Bronchial epithelial cell (primary cell): ENCODE results near the gene ABR. TPM values are rescaled to one million over a fixed set of nuclear protein-coding genes. Genes with fewer than 3 reads are reported as not detected.

Source experiments
- DNase-seq: peaks from one replicate; pipeline ENCODE4 v3.0.0-alpha.2; 2010; ENCODE audit warnings: low read depth
- FAIRE-seq: peaks from 2 replicates; lab custom pipeline; 2011; peaks lifted over from hg19 to GRCh38; lab: Jason Lieb, UNC
- H3K27me3 ChIP-seq: 2 replicates; pipeline ENCODE4 v1.5.1; 2011; ENCODE audit warnings: low read length; ENCODE audit not compliant: control insufficient read depth, insufficient read depth
- H3K36me3 ChIP-seq: 2 replicates; pipeline ENCODE4 v1.5.1; 2011; ENCODE audit warnings: low read length; ENCODE audit not compliant: control insufficient read depth, insufficient read depth
- H3K4me3 ChIP-seq: 2 replicates; pipeline ENCODE4 v1.5.1; 2011; ENCODE audit warnings: mild to moderate bottlenecking, low read depth, low read length, control low read depth
- total RNA-seq: library from RNA; depleted of rRNA; stranded (reverse); fragments of >200 nt; gene quantifications from 2 replicates; pipeline ENCODE4 v1.2.1, GENCODE V29; 2014
- TF ChIP-seq, protein P1 (sequence below): IDR thresholded peaks from 2 replicates; pipeline ENCODE4 v1.5.1; 2011; ENCODE audit warnings: mild to moderate bottlenecking, moderate library complexity, low read length, control low read depth, inconsistent platforms; ENCODE audit not compliant: insufficient read depth, severe bottlenecking

ABR gene
- total RNA-seq, 1 donor from 2014 or later, result 18.7 TPM

DNA sequence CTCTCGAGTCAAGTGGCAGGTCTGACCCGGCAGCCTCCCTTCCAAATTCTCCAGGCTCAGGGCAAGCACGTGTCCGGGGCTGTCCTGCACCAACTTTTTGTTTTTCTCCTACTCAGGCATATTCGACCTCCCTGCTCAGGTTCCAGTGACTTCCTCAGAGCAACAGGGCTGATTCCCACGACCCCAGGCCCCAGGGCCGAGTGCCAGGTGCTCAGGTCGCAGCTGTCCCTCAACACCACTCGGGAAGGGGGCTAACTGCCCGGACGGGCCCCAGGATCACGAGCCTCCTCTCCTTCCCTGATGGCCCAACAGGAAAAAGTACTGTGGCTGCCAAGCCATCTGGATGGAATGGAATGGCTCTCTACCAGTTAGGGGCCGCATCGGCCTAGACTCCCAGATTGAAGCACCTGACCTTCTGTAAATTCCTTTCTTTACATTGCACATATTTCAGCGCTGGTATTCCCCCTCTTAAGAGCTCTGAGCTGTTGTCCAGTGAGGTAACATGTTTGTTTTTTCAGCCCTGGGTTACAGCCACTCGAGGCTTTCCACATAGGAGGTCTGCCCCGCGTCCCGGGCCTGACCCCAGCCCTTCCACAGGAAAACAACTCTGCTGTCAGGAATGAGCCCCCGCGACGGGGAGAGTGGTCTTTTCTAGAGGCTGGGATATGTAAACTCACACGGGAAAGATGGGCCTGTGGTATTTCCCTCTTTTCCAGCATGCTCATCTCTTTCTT lies 225.2 kb downstream of the ABR start:
- peaks cover 4% of the 10 kb centered on the region for H3K36me3 ChIP-seq
- FAIRE-seq, result no peak

DNA sequence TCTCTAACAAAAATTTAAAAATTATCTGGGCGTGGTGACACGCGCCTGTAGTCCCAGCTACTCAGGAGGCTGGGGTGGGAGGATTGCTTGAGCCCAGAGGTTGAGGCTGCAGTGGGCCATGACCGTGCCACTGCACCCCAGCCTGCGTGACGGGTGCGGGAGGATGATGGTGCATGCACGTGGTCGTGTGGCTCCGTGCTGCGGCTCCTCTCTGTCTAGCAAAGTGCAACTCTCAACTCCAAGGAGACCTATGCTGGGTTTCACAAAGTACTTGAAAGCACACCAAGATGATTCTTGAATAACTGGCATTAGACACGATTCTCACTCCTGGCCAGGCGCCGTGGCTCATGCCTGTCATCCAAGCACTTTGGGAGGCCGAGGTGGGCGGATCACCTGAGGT lies 226.0 kb downstream of the ABR start:
- FAIRE-seq (no peak), DNase-seq (no peak)
- TF ChIP-seq, protein P1, sequence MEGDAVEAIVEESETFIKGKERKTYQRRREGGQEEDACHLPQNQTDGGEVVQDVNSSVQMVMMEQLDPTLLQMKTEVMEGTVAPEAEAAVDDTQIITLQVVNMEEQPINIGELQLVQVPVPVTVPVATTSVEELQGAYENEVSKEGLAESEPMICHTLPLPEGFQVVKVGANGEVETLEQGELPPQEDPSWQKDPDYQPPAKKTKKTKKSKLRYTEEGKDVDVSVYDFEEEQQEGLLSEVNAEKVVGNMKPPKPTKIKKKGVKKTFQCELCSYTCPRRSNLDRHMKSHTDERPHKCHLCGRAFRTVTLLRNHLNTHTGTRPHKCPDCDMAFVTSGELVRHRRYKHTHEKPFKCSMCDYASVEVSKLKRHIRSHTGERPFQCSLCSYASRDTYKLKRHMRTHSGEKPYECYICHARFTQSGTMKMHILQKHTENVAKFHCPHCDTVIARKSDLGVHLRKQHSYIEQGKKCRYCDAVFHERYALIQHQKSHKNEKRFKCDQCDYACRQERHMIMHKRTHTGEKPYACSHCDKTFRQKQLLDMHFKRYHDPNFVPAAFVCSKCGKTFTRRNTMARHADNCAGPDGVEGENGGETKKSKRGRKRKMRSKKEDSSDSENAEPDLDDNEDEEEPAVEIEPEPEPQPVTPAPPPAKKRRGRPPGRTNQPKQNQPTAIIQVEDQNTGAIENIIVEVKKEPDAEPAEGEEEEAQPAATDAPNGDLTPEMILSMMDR, result no peak
- H3K36me3 ChIP-seq, result peaks cover 2% of the 10 kb centered on the region
- no peaks in the 10 kb centered on the region for H3K27me3 ChIP-seq
- no peak overlapping the region for H3K4me3 ChIP-seq

More for the DNA sequence above, 225.2 kb downstream of the ABR start:
- Histone ChIP-seq H3K27me3 (no peaks in the 10 kb centered on the region), H3K4me3 (no peak overlapping the region)
- no peak for DNase-seq
- TF ChIP-seq, protein P1, result no peak

Other genes starting within 250 kb of the ABR start
- gene NXN, start 200.2 kb downstream of the ABR start, total RNA-seq, result 64.4 and 70.3 TPM in 2 replicates
- 11.3 and 16.3 TPM in 2 replicates for gene TIMM22, start 182.9 kb downstream of the ABR start, total RNA-seq
- gene BHLHA9, start 90.5 kb upstream of the ABR start, total RNA-seq, result not detected in 2 replicates
- gene TRARG1, start 99.7 kb upstream of the ABR start, total RNA-seq, result not detected in 2 replicates
- 307 and 366 TPM in 2 replicates for gene YWHAE, start 220.2 kb upstream of the ABR start, total RNA-seq